ENCODE measurements around the gene CMIP. TPM values are rescaled to one million over a fixed set of nuclear protein-coding genes. Genes with fewer than 3 reads are reported as not detected.

Gene CMIP
- total RNA-seq, 1 donor from 2014 or later, result 46.6 TPM

DNA sequence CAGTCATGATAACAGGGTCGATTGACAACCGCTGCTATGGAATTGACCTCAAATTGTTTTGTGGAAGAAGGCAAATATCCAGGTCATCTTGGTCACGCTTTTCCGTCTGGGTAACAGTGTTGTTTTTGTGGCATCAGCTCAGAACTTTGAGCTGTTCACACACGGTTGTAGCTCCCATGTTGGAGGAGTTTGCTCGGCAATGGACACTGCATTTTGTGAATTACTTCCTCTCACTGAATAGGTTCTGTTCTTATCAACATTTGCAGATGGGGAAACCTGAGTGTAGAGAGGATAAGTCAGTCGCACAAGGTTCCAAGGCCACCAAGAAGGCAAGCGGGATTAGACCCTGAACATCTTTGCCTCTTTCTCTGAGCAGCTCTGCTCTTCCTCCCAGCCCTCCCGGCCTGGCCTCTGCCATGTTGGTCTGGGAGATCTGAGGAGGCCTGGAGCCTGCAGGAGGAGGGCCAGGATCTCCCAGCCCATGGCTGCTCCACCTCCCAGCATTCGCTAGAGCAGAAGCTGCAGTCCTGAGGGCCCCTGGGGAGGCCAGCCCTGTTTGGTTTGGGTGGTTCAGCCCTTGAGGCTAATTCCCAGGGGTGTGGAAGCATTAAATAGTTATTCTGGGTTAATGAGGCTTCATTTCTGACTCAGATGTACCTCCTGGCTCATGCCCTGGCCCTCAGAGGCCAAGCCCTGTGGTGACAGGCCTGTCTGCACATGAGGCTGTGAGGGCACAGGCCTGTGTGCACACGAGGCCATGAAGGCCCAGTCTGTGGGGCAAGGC lies 180.3 kb downstream of the CMIP start:
- peak overlapping the region; percentile 77 for H3K27ac Mint-ChIP-seq
- H3K4me1 Mint-ChIP-seq (ENCODE audit: unreplicated experiment), result peaks cover 39% of the 10 kb centered on the region
- H3K36me3 Mint-ChIP-seq, result no peaks in the 10 kb centered on the region
- H3K4me3 Mint-ChIP-seq, result no peak overlapping the region
- H3K27me3 Mint-ChIP-seq, result no peaks in the 10 kb centered on the region
- no peak for DNase-seq (ENCODE audit: extremely low spot score, unreplicated experiment)
- no peaks in the 10 kb centered on the region for H3K9me3 Mint-ChIP-seq
- TF ChIP-seq, protein P1, sequence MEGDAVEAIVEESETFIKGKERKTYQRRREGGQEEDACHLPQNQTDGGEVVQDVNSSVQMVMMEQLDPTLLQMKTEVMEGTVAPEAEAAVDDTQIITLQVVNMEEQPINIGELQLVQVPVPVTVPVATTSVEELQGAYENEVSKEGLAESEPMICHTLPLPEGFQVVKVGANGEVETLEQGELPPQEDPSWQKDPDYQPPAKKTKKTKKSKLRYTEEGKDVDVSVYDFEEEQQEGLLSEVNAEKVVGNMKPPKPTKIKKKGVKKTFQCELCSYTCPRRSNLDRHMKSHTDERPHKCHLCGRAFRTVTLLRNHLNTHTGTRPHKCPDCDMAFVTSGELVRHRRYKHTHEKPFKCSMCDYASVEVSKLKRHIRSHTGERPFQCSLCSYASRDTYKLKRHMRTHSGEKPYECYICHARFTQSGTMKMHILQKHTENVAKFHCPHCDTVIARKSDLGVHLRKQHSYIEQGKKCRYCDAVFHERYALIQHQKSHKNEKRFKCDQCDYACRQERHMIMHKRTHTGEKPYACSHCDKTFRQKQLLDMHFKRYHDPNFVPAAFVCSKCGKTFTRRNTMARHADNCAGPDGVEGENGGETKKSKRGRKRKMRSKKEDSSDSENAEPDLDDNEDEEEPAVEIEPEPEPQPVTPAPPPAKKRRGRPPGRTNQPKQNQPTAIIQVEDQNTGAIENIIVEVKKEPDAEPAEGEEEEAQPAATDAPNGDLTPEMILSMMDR (conservative IDR thresholded peaks at IDR 0.05), result no peak

DNA sequence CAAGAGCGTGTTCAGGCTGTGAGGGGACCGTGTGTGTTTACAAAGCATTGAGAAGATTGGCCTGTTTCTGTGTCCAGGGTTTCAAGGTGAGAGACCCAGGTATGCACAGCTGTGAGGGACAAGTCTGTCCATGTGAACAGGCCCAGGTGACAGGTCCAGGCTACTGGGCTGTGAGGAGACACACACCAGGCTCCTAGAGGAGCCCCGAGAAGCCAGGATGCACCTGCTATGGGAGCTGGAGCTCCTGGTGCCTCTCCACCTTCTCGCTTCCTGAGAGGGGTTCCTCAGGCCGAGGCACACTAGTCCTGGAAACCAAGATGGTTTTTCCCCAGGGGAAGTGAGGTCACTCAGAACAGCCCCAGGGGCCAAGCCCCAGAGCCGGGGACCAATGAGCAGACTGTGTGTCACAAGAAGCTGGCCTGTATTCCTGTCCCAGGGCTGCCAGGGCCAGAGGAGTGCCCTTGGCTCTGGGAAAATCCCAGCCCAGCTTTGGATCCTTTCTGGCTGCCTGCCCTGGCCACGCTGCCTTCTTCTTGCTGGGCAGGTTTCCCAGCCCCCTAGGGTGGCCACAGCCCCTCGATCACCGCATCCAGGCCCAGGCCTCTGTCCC lies 181.0 kb downstream of the CMIP start:
- Mint-ChIP-seq H3K4me3 (no peak overlapping the region), H3K27ac (no peak overlapping the region), H3K27me3 (no peaks in the 10 kb centered on the region), H3K36me3 (no peaks in the 10 kb centered on the region), H3K9me3 (no peaks in the 10 kb centered on the region), H3K4me1 (ENCODE audit: unreplicated experiment) (peaks cover 38% of the 10 kb centered on the region)
- DNase-seq (ENCODE audit: extremely low spot score, unreplicated experiment), result no peak
- TF ChIP-seq, protein P1 (conservative IDR thresholded peaks at IDR 0.05), result no peak

DNA sequence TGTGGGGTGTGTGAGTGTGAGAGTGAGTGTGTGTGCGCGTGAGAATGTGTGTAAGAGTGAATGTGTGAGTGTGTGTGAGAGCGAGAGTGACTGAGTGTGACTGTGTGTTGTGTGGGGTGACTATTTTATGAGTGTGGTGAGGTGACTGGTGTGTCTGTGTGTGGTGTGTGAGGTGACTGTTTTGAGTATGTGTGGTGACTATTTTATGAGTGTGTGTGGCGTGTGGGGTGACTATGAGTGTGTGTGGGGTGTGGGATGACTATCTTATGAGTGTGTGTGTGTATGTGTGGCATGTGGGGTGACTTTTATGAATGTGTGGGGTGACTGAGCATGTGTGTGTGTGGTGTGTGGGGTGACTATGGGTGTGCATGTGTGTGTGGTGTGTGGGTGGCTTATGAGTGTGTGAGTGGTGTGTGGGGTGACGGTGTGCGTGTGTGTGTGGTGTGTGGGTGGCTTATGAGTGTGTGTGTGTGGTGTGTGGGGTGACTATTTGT lies 181.6 kb downstream of the CMIP start:
- TF ChIP-seq, protein P1 (conservative IDR thresholded peaks at IDR 0.05), result no peak
- Mint-ChIP-seq H3K9me3 (no peaks in the 10 kb centered on the region), H3K27ac (no peak overlapping the region), H3K4me1 (ENCODE audit: unreplicated experiment) (peaks cover 38% of the 10 kb centered on the region), H3K36me3 (no peaks in the 10 kb centered on the region), H3K27me3 (no peaks in the 10 kb centered on the region), H3K4me3 (no peak overlapping the region)
- DNase-seq (ENCODE audit: extremely low spot score, unreplicated experiment), result no peak

DNA sequence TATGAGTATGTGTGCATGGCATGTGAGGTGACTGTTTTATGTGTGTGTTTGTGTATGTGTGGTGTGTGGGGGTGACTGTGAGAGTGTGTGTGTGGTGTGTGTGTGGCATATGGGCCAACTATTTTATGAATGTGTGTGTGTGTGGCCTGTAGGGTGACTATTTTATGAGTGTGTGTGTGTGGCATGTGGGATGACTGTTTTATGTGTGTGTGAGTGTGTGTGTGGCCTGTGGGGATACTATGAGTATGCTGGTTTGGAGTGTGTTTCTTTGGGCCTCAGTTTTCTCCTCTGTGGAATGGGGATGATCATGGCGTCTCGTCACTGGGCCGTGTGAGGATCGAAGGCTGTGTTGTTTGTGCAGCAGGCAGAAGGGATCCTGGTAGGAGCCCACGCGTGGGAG lies 182.4 kb downstream of the CMIP start:
- H3K9me3 Mint-ChIP-seq, result no peaks in the 10 kb centered on the region
- no peaks in the 10 kb centered on the region for H3K27me3 Mint-ChIP-seq
- TF ChIP-seq, protein P1 (conservative IDR thresholded peaks at IDR 0.05), result no peak

DNA sequence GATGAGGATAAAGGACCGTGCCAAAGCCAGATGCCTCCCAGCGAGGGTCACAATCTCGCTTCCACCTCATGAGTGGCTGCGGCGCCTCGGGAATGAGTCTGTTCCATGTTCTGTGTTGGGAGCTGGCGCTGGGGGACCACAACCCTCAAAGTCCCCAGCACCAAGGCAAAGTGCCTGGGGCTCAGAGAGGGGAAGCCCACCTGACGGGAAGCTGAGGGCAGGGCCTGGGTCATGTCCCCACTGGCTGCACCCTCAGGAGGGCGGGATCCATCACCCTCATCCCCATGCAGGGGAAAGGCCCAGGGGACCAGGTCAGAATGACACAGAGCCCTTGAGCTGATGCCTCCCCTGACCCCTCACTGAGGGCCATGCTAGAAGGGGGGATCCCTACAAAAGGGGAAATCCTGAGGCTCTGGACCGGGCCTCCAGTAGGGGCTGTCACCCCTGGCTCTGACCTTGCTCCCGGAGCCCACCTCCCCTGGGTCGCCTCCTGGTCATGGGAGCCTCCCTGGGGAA lies 183.2 kb downstream of the CMIP start:
- Mint-ChIP-seq H3K9me3 (no peaks in the 10 kb centered on the region), H3K4me3 (no peak overlapping the region), H3K4me1 (ENCODE audit: unreplicated experiment) (peaks cover 45% of the 10 kb centered on the region), H3K27me3 (no peaks in the 10 kb centered on the region), H3K36me3 (no peaks in the 10 kb centered on the region), H3K27ac (no peak overlapping the region)
- TF ChIP-seq, protein P1 (conservative IDR thresholded peaks at IDR 0.05), result no peak
- no peak for DNase-seq (ENCODE audit: extremely low spot score, unreplicated experiment)

More for the DNA sequence above, 182.4 kb downstream of the CMIP start:
- Mint-ChIP-seq H3K4me1 (ENCODE audit: unreplicated experiment) (peaks cover 40% of the 10 kb centered on the region), H3K27ac (no peak overlapping the region), H3K4me3 (no peak overlapping the region), H3K36me3 (no peaks in the 10 kb centered on the region)
- DNase-seq (ENCODE audit: extremely low spot score, unreplicated experiment), result no peak
